Mesothelial cell of epicardium (in vitro differentiated cells): ENCODE results near the gene SLC24A3. TPM values are rescaled to one million over a fixed set of nuclear protein-coding genes. Genes with fewer than 3 reads are reported as not detected.

ENCODE experiments used
- DNase-seq, 2 experiments: peaks; one replicate each; pipeline ENCODE4 v3.0.0; 2021; ENCODE audit warnings: low spot score in 2 of 2; ENCODE audit not compliant: unreplicated experiment in 2 of 2
- H3K27ac Mint-ChIP-seq: 2 replicates; pipeline ENCODE4 v1.8.0; 2021; ENCODE audit warnings: mixed read lengths
- H3K27me3 Mint-ChIP-seq: 2 replicates; pipeline ENCODE4 v1.8.0; 2021; ENCODE audit warnings: low read depth, mixed read lengths
- H3K36me3 Mint-ChIP-seq: 2 replicates; pipeline ENCODE4 v1.8.0; 2021; ENCODE audit warnings: mixed read lengths
- H3K4me1 Mint-ChIP-seq: 2 replicates; pipeline ENCODE4 v1.8.0; 2021; ENCODE audit warnings: mixed read lengths
- H3K4me3 Mint-ChIP-seq: 2 replicates; pipeline ENCODE4 v1.8.0; 2021; ENCODE audit warnings: mild to moderate bottlenecking, moderate library complexity, mixed read lengths
- H3K9me3 Mint-ChIP-seq: 2 replicates; pipeline ENCODE4 v1.8.0; 2021; ENCODE audit warnings: mixed read lengths
- CTCF ChIP-seq: fragments of 200-600 bp; sonication (generic); IDR thresholded peaks from one replicate; pipeline ENCODE4 v1.5.0; 2021; ENCODE audit warnings: antibody characterized with exemption; ENCODE audit not compliant: unreplicated experiment
- total RNA-seq: library from RNA; stranded (reverse); gene quantifications from 3 replicates; pipeline ENCODE4 v1.2.1, GENCODE V29; 2021

The SLC24A3 gene
- total RNA-seq, 1 donor from 2014 or later = 3.2 TPM

- no peak overlapping the region for H3K4me3 Mint-ChIP-seq
- no peak overlapping the region for H3K27ac Mint-ChIP-seq
- H3K4me1 Mint-ChIP-seq = no peaks in the 10 kb centered on the region
- no peak for DNase-seq
- H3K36me3 Mint-ChIP-seq = no peaks in the 10 kb centered on the region
- peaks cover 13% of the 10 kb centered on the region for H3K9me3 Mint-ChIP-seq
- TF ChIP-seq CTCF = no peak
- peaks cover 18% of the 10 kb centered on the region for H3K27me3 Mint-ChIP-seq
Measured at GRCh38 chr20:19344341-19344740, 131.9 kb downstream of the SLC24A3 start.

- no peak for TF ChIP-seq CTCF
- Mint-ChIP-seq H3K9me3 (peaks cover 13% of the 10 kb centered on the region), H3K4me3 (no peak overlapping the region), H3K27me3 (peaks cover 3% of the 10 kb centered on the region), H3K36me3 (no peaks in the 10 kb centered on the region), H3K27ac (no peak overlapping the region), H3K4me1 (no peaks in the 10 kb centered on the region)
- DNase-seq = no peak
Measured at GRCh38 chr20:19347943-19348456, 135.6 kb downstream of the SLC24A3 start.

GRCh38 chr20:19348582-19348981, 136.1 kb downstream of the SLC24A3 start:
- no peaks in the 10 kb centered on the region for H3K36me3 Mint-ChIP-seq
- peaks cover 13% of the 10 kb centered on the region for H3K9me3 Mint-ChIP-seq
- peaks cover 2% of the 10 kb centered on the region for H3K27me3 Mint-ChIP-seq
- no peaks in the 10 kb centered on the region for H3K4me1 Mint-ChIP-seq
- no peak overlapping the region for H3K4me3 Mint-ChIP-seq
- no peak overlapping the region for H3K27ac Mint-ChIP-seq
- TF ChIP-seq CTCF = no peak
- no peak for DNase-seq

GRCh38 chr20:19349879-19350278, 137.4 kb downstream of the SLC24A3 start:
- no peak for DNase-seq
- H3K4me1 Mint-ChIP-seq = no peaks in the 10 kb centered on the region
- peaks cover 10% of the 10 kb centered on the region for H3K9me3 Mint-ChIP-seq
- peaks cover 2% of the 10 kb centered on the region for H3K27me3 Mint-ChIP-seq
- H3K4me3 Mint-ChIP-seq = no peak overlapping the region
- no peaks in the 10 kb centered on the region for H3K36me3 Mint-ChIP-seq
- H3K27ac Mint-ChIP-seq = no peak overlapping the region
- TF ChIP-seq CTCF = no peak

- no peak overlapping the region for H3K4me3 Mint-ChIP-seq
- peaks cover 2% of the 10 kb centered on the region for H3K27me3 Mint-ChIP-seq
- H3K9me3 Mint-ChIP-seq = no peaks in the 10 kb centered on the region
- no peaks in the 10 kb centered on the region for H3K36me3 Mint-ChIP-seq
- peak; percentile 36 for TF ChIP-seq CTCF
- H3K4me1 Mint-ChIP-seq = no peaks in the 10 kb centered on the region
- no peak overlapping the region for H3K27ac Mint-ChIP-seq
- no peak for DNase-seq
Measured at GRCh38 chr20:19351542-19351941, 139.1 kb downstream of the SLC24A3 start.

- no peaks in the 10 kb centered on the region for H3K9me3 Mint-ChIP-seq
- no peak overlapping the region for H3K4me3 Mint-ChIP-seq
- H3K27ac Mint-ChIP-seq = no peak overlapping the region
- no peaks in the 10 kb centered on the region for H3K27me3 Mint-ChIP-seq
- no peak for TF ChIP-seq CTCF
- no peaks in the 10 kb centered on the region for H3K4me1 Mint-ChIP-seq
- no peaks in the 10 kb centered on the region for H3K36me3 Mint-ChIP-seq
- no peak for DNase-seq
Measured at GRCh38 chr20:19354950-19355349, 142.5 kb downstream of the SLC24A3 start.
